GM19455 (cell line): ENCODE measurements around the gene SDHAF1.
A peak's percentile ranks its signal among the peaks of the same experiment; 100 is the strongest.
"Not testable (repeated sequence)": the region's sequence is repeated elsewhere in the genome, so short reads cannot be mapped to it uniquely, and the experiment has no call there.

Experiments
- ATAC-seq: cut with Tn5 transposase; IDR thresholded peaks from one replicate; pipeline ENCODE4 v1.9.1; 2021; ENCODE audit not compliant: unreplicated experiment

Gene SDHAF1

DNA sequence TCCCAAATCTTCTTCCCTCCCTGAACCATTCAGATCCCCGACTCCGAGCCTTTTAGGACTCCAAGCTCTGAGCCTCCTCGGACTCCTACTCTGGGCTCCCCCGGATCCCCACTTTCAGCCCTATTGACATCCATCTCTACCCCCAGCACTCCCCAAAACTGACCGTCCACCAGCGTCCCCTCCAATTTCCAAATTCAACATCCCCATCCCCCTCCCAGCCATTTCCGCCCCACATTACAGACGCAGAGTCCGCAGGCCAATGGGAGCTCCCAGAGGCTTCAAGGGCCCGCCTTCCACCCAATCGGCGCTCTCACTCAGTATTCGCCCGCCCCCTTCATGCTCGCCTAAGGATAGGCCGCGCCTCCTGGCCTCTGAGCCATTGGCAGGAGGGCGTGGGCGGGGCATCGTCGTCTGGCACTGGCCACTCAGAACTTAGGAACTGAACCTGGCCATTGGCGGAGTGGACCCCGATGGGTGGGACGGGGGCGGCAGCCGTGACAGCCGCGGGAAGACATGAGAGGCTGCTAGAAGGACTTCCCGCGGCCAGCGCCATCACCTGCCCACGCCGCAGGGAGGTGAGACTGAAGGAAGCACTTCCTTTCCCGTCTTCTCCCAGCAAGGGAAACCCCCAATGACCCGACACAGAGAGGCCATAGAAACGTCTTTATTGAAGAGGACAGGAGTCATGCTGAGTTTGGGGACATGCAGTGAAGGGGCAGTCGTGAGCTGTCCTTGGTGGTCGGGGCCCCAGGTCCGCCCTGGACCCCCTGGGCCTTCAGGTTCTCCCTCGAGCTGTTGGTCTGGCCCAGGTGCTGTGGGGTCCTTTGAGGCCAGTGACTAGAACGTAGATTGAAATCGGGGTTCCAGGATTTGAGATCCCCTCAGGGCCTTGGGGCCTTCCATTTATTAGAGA lies 19.3 kb downstream of the SDHAF1 start, which contains the start of gene ALKBH6:
TSS of gene ALKBH6 (minus strand) at position 202 of the 913 bp plus-strand sequence. CDS start 816 bp downstream, outside the sequence.
- peak; percentile 97 for ATAC-seq

DNA sequence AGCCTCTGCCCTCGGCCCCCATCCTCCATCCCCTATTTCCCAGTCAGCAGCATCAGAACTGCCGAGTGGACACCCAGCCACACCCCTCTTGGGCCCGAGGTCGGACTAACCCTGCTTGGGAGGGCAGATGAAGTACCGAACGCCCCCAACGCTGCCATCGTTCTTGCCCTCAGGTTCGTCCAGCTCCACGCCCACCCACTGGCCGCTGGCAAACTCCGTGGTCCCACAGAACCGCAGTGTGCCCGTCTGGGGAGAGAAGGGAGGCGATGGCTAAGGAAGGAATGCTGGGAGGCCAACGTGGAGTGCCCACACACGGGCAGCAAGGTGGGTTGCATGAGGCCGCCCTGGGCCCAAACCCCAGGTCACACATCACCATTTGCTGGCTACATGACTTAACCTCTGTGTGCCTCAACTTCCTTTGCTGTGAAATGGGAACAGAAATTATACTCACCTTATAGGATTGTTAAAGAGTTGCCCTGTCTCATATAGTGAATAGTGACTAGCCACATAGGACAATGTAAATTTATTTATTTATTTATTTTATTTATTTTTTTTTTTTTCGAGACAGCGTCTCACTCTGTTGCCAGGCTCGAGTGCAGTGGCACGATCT lies 24.2 kb downstream of the SDHAF1 start:
- ATAC-seq: no peak

GRCh38 chr19:36023432-36023831 lies 28.4 kb downstream of the SDHAF1 start:
- ATAC-seq: no peak

- ATAC-seq: no peak
Observed at GRCh38 chr19:36025541-36025940, 30.6 kb downstream of the SDHAF1 start.

DNA sequence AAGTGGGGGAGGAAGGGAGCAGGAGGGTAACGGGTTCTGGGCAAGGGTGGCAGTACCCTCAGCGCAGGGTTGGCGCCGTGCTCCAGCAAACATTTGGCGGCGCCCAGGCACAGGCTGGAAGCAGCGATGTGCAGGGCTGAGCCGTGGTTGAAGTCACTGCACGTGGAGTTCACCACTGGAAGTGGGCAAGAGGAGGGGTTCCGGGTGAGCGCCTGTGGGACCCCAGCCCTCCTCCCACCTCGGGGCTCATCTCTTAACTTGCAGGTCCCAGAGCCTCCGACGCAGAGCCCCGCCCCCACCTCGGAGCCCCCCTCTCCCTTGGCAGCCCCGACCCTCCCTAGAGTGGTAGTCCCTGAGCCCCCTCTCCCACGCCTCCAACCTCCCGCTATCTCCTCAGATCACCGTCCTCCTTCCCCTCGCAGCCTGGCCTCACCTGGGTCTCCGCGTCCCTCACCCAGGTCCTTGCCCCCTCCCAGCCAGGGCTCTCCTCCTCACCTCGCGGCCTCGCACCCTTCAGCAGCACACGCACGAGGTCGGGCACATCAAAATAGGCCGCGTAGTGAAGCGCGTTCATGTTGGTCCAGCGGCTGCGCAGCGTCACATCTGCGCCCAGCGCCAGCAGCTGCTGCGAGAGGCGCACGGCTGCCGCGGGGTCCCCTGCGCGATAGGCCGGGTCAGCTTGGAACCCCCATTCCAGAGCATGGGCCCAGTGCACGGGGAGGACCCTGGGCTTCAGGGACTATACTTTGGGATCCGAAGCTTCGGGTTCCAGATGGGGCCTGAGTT lies 31.3 kb downstream of the SDHAF1 start:
- no peak for ATAC-seq

- no peak for ATAC-seq
Observed at GRCh38 chr19:36027696-36028095, 32.7 kb downstream of the SDHAF1 start.

- ATAC-seq: no peak
Observed at GRCh38 chr19:36028313-36029041, 33.5 kb downstream of the SDHAF1 start.

DNA sequence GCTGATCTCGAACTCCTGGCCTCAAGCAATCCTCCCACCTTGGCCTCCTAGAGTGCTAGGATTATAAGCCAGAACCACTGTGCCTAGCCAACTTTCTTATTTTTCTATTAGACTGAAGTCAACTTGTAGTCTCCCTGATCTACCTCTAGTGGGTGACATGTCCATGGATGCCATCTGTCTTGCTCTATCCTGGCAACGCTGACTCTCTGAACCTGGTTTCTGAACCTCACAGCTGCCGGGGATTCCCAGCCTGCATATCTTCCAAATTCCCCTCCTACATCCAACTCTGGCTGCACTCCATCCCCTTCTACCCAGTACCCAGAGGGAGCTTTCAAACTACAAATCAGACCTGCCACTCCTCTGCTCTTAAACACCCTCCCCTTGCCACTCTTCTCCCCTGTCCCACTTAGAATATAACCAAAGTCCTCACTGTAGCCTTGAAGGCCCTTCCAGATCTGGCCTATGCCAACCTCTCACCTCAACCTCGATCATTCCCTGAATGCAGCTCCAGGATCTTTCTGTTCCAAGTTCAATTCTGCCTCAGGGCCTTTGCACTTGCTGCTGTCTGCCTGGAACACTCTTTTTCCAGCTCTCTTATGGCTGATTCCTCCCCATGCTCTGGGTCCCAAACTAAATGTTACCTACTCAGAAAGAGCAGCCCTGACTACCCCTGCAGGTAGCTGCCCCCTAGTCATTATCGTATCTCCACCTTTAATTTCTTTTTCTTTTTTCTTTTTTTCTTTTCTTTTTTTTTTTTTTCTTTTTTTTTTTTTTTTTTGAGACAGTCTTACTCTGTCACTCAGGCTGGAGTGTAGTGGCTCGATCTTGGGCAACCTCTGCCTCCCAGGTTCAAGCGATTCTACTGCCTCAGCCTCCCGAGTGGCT lies 35.5 kb downstream of the SDHAF1 start:
- ATAC-seq: no peak

DNA sequence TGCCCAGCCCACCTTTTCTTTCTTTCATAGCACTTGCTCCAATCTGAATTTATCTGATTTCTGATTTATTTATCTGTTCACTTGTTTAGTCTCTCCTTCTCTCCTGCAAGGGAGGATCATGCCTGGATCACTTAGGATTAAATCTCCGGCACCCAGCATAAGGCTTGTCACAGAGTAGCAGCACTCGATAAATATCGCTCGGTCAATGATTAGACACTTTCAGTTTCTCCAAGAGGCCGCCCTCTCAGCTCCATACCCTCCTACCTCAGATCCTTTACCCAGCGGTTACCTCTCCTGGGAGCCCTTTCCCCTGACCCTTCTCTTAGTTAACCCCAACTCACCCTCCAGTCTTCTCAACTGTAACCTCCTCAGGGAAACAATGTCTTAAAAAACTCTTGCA lies 36.3 kb downstream of the SDHAF1 start:
- no peak for ATAC-seq

- ATAC-seq: no peak
Observed at GRCh38 chr19:36032251-36033104, 37.5 kb downstream of the SDHAF1 start, which contains the start of gene CLIP3. CLIP3 (minus strand) TSS chr19:36032873; CDS start chr19:36032357, 516 bp downstream.

GRCh38 chr19:36040495-36040894 lies 45.5 kb downstream of the SDHAF1 start:
- no peak for ATAC-seq

GRCh38 chr19:36041092-36041491 lies 46.1 kb downstream of the SDHAF1 start:
- not testable (repeated sequence) for ATAC-seq

- no peak for ATAC-seq
Observed at GRCh38 chr19:36041831-36042230, 46.8 kb downstream of the SDHAF1 start.

- no peak for ATAC-seq
Observed at GRCh38 chr19:36043952-36044351, 49.0 kb downstream of the SDHAF1 start.
